GM18909 (cell line): ENCODE data around the gene GADD45G.

Experiments used
- ATAC-seq: cut with Tn5 transposase; IDR thresholded peaks from one replicate; pipeline ENCODE4 v1.9.1; 2021; ENCODE audit warnings: mild to moderate bottlenecking; ENCODE audit not compliant: unreplicated experiment, poor library complexity

GADD45G gene, protein sequence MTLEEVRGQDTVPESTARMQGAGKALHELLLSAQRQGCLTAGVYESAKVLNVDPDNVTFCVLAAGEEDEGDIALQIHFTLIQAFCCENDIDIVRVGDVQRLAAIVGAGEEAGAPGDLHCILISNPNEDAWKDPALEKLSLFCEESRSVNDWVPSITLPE

DNA sequence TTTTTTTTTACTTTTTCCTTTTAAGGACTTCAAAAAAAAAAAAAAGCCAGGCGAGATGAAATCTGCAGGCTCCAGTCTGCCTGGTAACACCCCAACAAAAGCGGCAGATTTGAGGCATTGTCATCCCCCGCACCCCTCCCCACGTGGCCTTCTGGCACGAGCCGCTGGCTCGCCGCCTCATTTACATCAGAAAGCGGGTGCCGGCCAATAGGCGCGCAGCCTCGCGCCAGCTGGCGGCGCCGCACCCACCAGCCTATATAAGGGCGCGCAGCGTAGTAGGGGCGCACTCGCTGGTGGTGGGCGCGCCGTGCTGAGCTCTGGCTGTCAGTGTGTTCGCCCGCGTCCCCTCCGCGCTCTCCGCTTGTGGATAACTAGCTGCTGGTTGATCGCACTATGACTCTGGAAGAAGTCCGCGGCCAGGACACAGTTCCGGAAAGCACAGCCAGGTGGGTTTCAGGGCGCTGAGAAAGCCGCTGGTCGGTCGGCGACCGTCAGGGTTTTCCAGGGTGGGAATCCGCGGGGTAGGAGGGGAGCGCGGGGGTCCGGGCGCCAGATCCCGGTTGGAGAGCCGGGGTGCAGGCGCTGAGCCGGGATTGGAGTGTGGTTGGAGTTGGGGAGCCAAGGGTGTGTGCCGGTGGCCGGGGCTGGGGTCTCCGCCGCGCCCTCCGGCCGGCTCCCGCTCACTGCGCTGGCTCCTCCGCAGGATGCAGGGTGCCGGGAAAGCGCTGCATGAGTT lies at the start of gene GADD45G:
TSS of gene GADD45G (plus strand) at position 284 of the 736 bp plus-strand sequence. CDS start at position 394, 110 bp downstream.
- ATAC-seq: peak; percentile 59

DNA sequence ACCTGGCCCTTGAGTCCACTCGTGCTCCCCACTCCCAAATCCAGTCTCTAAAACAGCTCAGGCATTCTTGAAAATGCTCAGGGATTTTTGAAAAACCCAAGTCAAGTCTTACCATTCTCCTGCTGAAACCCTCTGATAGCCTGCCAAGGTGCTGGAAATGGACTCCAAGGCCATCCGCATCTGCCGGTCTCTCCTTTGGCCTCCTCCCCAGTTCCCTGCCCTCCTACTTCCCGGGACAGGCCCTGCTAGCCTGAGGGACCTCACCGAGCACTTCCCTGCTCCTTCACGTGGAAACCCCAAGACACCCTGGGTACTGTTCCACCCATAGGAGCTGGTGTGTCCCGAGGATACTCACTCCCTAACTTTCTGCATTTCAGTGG lies 49.8 kb upstream of the GADD45G start:
- ATAC-seq: no peak

DNA sequence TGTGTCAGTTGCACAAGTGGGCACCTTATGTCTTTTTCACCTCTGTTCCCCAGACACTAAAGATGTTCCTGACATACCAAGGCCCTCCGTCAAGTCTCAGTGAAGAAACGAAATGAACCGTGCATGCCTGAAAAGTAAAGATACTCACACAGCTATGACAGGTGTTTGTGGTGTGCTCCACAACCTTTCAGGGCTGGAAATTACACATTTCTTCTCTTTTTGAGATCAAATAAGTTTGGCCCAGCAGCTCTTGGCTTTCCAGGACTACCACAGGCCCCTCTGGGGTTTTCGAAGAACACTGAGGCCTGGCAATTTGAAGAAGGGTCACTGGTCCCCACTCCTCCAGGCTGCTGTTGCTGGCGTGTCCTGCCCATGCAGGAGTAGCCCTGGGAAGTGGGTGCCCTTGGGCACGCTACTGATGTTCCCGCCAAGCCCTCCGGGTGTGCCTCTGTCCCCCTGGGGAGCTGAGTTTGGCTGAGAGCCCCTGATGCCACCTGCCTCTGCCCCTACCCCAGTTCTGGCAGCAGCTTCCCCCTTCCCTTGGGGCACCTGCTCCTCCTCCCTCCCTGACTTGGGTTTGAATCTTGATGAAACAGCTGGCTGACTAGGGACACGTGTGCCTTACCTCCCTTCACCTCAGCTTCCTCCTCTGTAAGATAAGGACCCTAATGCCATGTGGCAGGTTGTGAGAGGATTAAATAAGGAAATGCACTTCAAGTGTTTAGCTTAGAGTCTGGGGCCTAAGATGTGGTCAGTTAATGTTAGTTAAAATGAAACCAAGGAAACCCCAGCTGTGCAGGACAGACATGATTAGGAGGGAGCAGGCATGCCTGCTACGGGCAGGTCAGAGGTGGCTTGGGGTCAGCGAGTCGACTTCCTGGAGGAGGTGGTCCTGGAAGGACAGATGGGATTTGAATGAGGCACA lies 49.1 kb upstream of the GADD45G start:
- ATAC-seq: peak; percentile 80

DNA sequence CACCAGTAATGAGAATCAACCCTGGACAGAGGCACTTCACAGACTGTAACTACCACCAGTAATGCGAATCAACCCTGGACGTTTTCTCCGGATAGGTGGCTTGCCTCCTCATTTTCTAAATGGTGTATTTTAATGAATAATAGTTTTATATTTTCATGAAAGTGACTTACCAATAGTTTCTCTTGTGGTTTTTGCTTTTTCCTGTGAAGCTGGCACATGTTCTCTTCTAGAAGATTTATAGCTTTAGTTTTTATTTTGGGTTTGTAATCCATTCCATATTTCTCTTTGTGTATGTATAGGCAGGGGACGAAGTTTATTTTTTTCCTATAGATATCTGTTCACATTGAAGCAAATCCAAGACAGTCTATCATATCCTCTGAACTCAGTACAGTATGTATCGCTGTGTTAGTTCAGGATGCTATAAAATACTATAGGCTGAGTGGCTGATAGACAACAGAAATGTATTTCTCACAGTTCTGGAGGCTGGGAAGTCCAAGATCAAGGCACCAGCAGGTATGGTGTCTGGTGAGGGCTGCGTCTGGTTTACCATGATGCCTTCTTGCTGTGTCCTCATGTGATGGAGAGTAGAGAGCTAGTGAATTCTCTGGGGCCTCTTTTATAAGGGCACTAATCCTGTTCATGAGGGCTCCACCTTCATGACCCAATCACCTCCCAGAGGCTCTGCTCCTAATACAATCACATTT lies 46.5 kb upstream of the GADD45G start:
- ATAC-seq: no peak

DNA sequence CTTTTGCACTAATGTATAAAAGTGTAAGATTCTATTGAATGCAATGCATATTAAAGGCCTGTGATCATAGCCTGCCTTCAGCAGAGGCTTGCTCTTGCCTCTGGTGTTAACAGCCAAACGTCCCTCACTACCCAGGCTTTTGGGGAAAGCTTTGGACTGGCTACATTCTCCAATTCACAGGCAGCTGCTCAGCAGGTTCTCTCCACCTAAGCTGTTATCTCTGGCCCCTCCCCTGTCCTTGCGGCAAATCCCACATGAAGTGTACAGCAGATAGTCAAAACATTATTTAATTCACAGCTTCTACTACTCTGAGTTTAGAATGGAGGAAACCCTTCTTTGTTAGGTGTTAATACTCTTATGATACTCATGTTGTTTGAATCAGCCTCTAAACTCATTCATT lies 45.9 kb upstream of the GADD45G start:
- no peak for ATAC-seq

DNA sequence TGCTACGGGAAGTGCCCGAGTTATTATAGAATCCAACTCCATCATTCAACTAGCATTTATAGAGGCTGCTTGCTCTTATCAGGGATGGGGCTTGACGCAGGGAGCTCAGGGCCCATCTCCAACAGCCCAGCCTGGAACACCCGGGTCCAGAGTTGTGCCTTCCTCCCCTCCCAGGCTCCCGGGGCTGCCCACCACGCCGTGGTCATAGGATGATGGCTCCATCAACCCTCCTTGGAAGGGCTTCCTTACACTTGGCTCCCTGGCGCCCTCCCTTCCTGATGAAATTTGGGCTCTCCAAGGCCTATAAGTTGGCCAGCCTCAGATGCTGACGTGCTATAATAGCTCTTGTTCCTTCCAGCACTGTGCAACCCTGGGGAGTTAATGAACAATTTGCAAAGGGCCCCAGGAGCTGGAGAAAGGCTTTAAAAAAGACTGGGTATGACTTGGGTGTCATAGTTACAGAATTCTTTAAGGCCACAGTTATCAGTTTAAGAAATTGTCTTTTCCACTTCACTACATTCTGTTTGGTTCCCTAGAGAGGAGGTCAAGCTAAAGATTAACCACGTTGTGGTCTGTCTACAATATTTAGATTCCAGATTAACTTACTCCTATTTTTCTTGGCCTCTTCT lies 42.5 kb upstream of the GADD45G start:
- ATAC-seq: peak; percentile 67

DNA sequence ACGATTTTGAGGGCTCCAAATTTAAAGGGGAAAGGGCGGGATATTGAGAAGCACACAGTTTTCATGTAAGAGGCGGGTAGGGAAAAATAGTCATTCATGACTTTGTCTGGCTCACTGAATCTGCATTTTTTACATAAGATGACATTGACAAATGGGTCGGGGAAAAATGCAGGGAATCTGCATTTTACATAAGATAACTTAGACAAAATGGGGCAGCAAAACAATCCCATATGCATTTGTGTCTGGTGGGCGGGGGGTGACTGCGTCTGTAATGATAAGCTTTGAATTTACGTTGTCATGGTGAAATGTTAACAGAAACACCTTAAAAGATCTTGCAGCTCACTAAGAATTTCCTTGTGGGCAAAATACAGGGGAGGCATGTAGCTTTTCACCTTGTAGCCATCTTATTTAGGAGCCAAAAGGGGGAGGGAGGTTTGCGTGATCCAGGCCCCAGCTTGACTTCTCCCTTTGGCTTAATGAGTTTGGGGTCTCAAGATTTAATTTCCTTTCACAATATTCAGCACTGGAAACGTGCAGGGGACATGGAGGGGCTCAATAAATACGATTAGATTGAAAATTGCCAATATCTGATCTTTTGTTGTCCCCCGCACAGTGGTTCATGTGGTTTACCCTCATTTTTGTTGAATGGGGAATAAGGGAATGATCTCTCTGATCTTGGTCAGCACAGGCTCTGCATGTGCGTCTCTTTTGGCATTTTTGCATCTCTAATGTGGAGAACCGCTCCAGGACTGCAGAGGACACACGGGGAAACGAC lies 41.1 kb upstream of the GADD45G start:
- no peak for ATAC-seq

DNA sequence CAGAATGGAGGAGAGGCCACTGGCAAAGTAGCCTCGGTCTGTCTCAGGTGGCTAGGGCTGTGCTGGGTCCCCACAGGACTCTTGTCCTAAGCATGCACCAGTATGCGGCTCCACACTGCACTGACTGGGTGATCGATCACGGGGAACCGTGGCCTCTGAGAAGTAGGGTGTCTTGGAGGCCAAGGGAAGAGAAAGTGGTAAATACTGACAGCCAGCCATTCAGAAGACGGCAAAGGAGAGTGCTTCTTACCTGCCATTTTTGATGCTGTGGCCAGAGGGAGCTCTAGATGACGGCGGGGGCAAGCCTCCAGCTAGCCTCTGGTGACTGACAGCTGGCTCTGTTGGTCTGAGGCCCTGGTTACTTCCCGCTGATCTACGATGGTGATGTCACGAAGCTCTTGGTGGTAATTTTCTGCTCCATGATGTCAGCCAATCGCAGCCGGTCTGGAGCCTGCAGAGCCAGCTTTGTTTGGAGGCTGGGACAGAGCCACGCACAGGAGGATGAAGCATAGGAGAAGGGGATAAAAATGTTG lies 40.4 kb upstream of the GADD45G start:
- ATAC-seq: peak; percentile 85

DNA sequence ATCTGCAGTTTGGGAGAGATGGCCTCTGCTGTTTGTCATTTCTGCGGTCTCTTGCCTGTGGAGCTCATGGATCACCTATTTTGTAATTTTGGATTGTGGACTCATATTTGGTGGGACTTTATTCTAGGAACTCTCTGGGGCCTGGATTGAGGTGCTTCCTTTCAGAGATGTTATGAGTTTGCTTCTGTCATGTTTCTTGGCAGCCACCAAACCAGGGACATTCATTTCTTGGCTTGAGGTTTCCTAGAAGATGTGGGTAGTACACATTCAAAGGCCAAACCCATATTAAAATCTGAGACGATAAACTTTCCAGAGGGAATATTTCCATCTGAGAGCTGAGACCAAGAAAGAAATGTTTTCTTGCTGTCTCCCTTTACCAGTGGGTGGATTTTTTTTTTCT lies 37.2 kb upstream of the GADD45G start:
- no peak for ATAC-seq

DNA sequence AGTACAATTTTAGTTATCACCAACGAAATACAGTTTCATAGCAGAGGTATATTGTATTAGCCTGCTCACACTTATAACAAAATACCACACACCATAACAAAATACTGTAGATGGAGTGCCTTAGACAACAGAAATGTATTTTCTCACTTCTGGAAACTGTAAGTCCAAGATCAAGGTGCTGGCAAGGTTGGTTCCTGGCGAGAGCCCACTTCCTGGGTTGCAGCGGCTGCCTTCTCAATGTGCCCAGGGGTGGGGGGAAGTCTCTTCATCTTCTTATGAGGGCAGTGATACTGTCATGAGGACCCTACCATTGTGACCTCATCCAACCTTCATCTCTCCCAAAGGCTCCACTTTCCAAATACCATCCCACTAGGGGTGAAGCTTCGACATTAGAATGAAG lies 30.5 kb upstream of the GADD45G start:
- no peak for ATAC-seq

DNA sequence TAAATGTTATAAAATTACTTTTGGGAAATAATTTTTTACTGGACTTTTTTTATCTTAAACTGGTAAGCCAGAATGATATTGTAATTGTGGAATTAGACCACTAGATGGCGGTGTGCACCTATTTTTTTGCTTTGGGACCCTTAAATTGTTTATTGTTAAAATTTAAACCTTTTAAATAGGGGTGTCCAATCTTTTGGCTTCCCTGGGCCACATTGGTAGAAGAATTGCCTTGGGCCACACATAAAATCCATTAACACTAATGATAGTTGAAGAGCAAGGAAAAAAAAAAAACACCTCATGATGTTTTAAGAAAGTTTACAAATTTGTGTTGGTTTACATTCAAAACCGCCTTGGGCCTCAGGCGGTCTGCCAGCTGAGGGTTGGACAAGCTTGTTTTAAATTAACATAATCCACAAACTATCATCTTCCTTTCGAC lies 28.4 kb upstream of the GADD45G start:
- ATAC-seq: no peak

DNA sequence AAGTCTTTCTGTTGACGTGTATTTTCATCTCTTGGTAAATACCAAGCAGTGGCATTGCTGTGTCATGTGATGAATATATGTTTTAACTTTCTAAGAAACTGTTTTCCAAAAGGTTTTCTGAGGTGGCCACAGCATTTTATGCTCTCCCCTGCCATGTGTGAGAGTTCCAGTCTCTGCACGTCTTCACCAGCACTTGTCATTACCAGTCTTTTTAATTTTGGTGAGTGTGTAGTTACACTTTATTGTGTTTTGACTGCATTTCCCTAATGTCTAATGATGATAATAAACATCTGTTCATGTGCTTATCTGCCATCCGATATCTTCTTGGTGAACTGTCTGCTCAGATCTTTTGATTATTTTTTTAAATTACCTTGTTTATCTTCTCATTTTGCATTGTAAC lies 27.4 kb upstream of the GADD45G start:
- no peak for ATAC-seq

DNA sequence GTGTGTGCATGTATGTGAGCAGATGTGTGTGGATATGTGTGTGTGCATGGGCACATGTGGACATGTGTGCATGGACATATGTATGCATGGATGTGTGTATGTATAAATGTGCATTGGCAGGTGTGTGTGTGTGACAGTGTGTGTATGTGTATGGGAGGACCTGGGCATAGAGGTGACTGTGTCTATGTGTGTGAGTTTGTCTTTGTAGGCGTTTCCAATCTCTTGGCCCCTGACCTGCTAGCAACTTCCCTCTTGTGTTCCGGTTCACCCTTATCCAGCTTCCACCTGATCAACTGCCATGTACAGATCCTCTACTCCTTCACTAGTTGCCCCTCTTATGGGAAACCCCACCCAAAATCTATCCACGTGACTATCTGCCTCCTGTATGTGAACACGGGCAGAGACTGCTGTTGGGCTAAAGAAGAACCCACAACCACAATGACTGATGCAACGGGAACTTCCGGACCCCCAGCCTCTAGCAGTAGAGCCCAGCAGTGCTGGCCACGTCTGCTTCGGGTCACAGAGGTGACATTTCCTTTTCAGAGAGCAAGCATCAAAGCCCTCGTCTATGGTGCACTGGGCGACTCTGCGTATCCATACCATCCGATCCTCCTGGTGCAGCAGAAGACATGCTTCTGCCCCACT lies 24.9 kb upstream of the GADD45G start:
- ATAC-seq: no peak

DNA sequence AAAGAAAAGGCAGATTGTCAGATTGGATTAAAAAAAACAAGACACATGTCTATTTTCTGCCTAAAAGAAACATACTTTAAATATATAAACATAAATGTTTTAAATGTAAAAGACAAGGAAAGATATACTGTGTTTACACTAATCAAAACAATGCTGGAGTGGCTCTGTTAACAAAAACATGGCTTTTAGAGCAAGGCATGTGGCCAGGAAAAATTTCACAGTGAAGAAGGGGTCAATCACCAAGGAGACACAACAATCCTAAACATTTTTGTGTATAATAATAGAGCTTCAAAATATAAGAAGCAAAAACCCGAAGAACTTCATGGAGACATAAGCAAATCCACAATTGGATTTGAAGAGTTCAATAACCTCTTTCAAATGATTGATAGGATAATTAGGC lies 18.5 kb upstream of the GADD45G start:
- no peak for ATAC-seq

DNA sequence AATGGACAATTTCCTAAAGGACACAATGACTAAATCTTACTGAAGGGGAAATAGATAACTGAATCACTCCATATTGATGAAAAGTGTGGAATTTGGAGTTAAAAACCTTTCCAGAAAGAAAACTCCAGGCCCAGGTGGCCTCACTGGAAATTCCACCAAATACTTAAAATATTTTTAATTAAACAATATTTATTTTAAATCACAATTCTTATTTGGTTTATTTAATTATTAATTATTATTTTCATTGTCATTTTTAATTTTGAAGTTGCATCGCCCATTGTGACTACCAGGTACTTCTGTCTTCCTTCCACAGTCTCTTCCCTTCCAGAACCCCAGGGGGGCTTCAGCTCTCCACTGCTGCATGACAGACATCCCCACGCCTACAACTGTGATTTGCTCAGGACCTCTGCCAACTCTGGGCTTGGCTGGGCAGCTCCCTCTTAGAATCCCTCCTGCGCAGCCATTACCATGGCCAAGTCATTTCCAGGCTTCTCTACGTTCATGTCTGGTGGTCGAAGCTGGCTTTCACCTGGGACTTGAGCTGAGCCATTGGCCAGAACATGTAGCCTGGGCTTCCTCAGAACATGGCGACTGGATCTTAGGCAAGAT lies 16.4 kb upstream of the GADD45G start:
- ATAC-seq: no peak

DNA sequence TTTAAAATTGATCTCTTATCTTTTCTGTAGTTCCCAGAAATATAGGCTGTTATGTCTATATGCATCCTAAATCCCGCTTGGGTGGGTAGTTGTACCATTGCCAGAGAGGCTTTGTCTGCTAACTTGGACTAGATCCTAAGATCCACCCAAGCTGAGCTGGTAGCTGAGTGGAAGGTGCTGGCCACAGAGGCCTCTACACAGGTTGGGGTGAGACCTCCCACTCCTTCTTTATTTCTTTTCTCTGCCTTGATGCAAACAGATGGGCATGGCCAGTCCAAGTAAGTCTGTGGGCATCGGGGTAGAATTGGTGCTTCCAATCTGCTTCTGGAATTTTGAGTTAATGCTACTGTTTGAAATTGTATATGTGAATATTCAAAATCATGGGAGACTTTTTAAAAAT lies 14.4 kb upstream of the GADD45G start:
- no peak for ATAC-seq

DNA sequence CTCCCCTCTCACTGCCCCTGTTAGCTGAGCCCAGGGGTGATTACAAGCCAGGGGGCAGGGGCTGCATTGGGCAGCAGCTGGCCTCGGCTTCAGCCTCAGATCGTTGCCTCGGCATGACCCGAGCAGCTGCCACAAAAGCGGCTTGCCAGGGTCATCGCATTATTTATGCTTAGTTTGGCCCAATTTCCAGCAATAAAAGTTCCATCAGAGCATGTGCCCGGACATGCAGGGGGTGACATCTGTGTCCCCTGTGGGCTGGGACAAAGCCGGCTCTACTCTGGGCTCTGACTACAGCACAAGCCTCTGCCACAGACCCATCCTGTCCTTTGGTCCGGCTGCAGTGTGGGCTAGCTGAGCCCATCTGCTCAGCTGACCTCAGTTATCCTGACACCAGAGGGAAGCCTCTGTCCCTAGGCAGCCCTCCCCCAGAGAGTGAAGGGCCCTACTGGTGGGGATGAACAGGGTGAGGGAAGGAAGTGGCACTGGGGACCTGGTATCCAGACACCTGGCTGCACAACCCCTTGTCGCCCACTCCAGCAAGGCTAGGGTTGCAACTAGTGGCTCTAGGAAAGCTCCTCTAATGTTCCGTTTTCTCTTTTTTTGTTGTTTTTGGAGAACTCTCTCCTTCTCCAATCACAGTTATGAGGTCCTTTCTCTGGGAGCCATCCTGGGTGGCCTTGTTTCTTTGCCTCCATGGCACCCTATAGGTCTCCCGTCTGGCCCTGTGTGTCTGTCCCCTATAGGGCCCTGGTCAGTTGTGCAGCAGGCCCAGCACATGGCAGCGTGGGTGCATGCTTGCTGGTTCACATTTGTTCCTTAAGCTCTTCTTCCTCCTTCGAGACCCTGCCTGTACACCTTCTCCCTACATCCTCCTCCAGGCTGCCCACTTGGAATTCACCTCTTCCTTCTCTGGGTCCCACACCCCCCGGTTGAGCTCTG lies 13.3 kb upstream of the GADD45G start:
- no peak for ATAC-seq
